GM19395 (cell line): ENCODE measurements around the gene GFOD1.
A peak's percentile ranks its signal among the peaks of the same experiment; 100 is the strongest.

Experiments
- ATAC-seq: cut with Tn5 transposase; IDR thresholded peaks from one replicate; pipeline ENCODE4 v1.9.1; 2021; ENCODE audit warnings: mild to moderate bottlenecking, moderate library complexity; ENCODE audit not compliant: unreplicated experiment

The GFOD1 gene

DNA sequence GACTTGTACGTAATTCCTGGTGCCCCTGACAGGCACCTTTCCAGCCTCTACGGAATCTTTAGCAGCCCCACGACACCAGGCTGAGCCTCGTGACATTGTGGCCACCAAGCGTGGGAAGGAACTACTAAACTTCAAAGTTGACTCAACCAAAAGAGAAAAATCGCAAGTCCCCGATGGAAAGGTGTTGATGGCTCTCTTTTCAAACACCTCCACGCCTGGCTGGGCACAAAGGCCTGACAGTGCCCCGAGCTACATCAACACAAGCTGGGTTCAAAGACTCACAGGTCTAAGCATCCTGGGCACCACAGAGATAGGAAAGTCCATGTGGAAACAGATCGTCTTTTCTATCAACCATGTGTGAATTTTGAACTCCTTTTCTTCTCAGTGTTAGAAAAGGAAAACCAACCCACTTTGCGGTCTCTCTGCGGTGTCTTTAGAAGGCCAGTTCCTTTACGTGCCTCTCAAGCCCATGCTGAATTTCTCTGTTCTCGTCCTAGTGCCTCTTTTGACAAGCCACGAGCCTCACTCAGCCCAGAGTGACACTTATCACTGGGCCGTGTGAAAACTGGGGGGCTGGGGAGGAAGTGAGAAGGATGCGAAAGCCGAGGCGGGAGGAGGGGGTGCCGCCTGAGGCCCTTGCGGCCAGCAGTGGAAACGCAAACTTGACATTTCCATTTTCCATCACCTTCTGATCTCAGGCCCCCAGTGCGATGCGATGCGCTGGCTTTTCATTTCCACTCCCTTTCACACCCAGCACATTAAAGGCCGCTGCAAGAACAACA lies 59.4 kb downstream of the GFOD1 start:
- ATAC-seq = peak; percentile 77

DNA sequence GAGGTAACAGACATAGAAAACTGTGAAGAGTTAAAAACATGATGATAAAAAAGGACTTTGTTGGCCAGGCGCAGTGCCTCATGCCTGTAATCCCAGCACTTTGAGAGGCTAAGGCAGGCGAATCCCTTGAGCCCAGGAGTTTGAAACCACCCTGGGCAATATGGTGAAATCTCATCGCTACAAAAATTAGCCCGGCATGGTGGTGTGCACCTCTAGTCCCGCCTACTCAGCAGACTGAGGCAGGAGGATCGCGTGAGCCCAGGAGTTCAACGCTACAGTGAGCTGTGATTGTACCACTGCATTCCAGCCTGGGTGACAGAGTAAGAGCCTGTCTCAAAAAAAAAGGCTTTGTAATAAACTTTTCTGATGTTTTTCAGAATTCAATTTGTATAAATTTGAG lies 60.1 kb downstream of the GFOD1 start:
- no peak for ATAC-seq

DNA sequence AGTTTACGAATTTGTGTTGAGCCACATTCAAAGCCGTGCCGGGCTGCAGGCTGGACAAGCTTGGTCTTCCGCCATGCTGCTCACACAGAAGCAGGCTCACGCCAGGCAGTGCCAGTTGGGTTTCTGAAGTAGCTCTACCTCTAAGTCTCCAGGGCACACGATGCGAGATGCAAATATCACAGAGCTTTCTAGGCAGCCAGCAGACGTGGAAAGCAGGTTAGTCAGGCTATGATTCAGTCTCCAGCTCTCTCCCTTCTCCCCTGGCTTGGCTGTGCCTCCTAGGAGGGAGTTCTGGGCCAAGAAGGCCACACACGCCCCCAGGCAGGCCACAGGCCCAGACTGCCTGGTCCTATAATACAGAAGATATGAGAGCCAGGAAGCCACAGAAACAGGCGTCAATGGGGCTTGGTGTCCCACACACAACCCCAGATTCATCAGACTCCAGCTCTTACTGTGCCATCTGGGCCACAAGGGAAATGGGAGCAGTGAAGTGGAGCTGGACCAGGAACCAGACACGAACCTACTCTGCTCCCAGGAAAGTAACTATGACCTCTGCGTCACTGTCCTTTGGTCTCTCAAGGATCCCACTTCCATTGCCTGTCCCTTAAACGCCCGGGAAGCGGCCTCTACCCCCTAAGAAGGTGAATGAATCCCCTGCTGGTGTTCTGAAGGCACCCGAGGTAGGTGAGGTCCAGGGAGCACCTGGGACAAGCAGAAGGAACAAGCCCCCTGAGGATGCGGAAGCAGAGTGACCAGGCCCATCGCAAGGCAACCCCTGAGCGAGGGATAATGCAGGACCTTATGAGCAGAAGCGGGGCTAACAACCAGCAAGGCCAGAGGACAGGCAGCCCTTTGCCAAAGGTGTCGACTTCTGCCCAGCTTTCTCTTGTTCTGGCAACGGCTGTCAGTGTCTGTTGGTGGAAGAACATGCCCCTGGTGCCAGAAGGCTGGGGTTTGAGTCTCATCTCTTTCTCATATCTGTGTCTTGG lies 61.2 kb downstream of the GFOD1 start:
- ATAC-seq = no peak

DNA sequence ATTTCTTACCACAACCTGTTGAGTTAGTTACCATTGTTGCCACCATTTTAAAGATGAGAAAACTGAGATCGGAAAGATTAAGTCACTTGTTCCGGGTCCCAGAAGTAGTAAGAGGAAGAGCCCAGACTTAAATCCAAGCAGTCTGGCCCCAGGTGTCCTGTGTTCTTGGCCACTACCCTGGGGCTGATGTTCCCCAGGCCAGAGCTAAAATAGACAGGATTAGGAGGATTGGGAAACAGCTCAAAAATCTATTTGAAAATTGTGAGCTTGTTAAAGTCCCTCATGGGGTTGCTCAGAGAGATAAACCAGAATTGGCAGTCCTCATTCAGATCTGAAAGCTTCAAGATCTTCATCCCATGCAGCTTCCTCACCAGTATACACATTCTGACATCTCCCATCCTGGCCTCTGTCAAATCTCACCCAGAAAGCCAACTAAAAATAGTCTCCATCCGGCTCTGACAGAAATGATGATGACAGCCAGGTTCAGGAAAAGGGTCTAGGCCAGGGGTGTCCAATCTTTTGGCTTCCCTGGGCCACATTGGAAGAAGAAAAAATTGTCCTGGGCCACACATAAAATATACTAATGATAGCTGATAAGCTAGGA lies 62.0 kb downstream of the GFOD1 start:
- no peak for ATAC-seq

DNA sequence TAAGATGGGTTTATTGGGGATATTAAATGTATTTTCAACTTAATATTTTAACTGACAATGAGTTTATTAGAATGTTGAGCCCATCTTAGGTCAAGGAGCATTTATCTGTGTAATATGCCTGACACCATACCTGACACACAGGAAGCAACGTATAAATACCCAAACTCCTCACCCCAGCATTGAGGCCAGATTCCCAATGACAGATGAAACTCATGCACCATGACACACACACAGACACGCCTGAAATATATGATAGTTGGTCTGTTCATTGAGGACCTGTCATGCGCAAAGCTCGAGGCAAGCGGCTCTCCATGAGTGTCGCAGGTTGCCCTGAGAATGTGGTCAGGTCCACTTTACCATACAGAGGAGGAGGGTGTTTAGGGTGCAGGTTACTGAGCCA lies 64.1 kb downstream of the GFOD1 start:
- ATAC-seq = no peak

DNA sequence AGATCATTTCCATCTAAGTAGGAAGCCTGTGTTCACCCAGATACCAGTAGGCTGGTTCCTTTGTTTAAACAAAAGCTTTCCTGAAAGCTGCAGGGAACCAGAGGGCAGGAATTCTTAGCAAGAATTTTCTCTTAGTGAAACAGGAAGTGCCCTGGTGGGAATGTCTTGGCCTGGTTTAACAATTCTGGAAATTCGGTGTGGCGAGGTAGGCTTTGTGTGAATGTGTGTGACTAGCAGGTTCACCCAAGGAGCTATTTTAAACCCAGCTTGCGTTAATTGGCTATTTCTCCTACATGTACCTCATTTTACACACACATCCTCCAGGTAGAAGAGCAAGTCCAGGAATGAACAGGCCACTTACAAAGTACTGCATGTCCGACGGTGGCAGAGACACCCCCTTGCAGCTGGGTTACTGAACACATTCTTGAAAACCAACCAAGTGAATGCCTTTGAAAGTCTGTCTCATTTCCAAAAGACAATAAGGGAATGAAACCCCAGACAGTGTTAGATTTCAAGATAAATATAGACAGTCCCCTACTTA lies 64.6 kb downstream of the GFOD1 start:
- ATAC-seq = no peak

DNA sequence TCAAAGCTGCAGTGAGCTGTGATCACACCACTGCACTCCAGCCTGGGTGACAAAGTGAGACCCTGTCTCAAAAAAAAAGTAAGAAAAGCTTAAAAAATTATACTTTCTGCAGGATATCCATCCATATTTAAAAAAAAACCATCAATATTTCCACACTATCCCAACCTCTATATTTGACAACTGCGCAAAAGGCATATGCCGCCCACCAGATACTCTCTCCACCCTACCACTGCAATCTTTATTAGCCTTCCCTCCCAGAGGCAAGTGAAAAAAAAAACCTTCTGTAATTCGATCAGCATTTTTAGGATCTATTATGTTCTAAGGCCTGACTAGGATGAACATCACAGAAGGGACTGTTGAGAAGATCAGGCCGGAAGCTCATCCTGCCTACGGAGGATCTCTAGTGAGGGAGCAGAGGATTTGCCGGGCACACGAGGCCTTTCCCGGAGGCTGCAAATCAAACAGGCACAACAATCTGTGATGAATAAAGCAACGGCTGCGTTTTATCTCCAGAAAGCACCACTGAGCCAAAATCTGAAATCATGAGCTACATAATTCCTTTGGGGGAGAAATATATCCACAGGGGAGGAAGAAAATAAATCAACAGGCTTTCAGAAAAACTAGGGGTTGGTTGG lies 65.9 kb downstream of the GFOD1 start:
- no peak for ATAC-seq

DNA sequence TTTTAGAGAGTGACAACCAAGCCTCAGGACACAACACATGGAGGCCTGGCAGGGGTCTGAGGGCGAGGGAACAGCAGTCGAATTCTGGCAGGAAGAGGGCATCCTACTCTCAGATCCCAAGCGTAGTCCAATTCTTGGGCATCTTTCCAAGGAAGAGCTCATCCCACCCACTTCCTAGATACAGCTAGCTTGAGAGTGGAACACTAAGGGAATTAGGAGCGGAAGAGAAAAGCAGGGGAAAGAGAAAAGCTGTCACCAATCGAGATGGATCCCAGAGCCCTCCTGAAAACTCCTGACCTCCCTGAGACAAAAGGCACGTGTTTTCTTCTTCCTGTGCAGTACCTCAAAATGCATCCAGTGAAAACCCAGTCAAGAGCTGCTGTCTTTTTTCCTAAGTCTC lies 67.1 kb downstream of the GFOD1 start:
- ATAC-seq = no peak

DNA sequence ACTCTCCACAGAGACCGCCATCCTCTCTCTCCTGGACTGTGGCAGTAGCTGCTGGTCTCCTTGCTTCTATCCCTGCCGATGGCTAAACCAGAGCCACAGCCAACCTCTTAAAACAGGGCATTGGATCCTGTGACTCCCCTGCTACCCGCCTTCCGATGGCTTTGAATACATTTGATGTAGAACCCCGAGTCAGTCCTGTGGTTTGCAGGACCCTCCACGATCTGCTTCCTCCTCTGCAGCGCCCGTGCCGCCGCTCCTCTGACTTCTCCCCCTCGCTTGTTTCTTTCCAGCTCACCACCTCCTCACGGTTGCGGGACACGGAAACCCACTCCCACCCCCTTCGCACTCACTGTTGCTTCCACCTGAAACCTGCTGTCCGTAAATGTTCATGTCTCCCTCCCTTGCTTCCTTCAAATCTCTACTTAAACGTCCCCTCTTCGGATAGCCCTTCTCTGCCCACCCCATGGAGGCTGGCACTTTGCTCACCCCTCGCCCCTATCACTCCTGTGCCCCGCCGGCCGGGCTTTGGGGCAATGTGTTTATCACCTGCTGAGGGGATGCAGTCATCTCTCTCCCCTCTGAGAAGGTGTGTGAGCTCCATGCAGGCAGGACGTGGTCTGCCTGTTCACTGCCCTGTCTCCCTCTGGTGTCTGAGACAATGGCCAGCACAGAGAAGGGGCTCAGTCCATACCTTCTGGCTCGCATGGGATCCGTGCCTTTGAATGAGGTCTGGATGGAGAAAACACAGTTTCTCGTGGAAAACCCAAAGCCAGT lies 67.8 kb downstream of the GFOD1 start:
- ATAC-seq = no peak

DNA sequence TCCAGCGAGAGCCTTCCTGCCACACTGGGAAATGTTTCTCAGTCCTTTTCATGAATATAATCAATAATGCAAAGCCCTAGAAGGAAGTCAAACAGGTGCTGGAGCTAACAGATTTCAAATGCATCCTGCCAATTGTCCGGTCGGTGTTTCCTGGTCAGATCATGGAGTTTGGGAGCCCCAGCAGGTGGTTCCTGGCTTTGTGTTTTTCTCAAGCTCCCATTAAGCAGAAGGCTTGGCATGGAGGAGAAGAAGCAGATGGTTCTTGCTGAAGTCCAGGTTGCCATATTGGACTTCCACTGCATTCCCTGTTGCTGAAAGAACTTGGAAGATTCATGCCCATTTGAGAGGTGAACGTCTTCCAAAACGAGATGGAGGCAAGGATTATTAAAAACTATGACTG lies 68.6 kb downstream of the GFOD1 start:
- no peak for ATAC-seq

DNA sequence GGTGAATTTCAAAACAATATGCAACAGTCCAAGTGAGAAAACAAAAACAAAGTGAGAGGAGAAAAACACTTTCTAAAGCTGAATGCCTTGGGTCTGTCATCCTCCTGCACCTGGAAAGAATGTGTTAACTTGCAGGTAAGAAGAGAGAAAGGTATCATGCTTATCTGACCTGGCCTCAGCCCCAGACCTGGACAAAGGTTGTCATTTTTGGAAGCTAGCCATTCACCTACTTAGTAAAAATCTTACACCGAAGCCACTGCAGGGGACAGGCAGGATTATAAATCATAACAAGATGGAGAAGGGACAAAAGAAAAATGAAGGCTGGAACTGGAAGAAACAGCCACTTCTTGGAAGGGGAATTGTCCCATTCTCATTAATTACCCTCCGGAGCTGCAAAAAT lies 69.4 kb downstream of the GFOD1 start:
- no peak for ATAC-seq

DNA sequence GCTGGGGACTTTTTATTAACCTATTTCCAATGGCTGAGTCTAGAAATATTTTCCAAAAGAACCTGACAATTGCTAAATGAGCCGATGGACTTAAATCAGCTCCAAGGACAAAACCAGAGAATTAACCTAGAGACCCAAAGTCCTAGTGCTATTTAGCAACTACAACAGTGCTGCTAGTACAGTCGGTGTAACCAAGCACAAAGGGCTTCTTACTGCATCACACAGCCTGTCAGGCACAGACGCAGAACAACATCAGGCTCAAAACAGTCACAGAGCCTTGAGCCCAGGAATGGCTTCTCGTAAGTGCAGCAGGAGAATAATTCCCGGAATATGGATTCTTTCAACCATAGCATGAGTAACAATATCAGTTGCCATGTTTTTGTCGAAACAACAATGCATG lies 70.0 kb downstream of the GFOD1 start:
- no peak for ATAC-seq

DNA sequence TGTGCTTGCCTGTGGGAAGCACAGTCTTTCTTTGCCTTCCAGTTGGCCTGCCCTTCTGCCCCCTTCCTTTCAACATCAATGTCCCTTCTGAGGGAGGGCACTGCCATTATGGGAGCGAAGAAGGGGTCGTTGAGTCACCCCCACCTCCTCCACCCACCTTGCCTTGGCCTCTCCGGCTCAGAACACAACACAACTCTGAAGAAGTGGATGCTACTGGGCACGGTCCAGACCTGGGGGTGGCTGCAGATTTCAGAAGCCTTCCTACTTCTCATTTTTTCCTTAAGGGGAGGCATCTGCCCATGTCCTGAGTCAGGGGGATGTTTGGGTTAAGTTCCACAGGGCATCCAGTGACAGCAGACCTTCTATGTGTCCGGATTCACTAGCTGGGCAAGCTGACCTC lies 72.1 kb downstream of the GFOD1 start:
- ATAC-seq = no peak

DNA sequence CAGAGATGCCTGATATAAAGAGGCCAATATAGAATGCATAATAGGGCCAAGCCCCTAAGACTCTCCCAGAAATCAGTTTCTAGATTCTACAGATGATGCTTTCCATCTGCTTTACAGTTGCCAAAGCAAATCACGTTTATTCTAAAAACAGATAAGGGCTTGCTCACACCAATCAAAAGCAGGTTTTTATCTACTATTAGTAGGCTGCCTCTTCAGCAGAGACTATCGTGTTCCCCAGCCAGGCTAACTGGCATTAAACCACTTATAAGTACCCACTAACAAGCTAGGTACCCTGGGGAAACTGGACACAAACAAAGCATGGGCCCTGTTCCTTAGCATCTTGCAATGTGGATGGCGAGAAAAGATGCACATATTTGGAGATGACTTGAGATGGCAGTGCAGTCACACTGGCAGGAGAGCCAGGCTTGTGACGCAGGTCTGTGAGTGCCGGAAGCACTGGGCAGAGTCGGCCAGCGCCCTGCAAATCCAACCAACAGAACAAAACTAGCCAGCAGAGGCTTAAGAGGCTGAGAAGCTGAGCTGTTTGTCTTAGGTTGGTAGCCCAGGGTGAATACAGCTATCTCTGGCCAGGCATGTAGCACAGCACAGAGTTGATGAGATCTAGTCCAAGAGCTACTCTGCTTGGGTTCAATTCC lies 73.4 kb downstream of the GFOD1 start:
- ATAC-seq = no peak

DNA sequence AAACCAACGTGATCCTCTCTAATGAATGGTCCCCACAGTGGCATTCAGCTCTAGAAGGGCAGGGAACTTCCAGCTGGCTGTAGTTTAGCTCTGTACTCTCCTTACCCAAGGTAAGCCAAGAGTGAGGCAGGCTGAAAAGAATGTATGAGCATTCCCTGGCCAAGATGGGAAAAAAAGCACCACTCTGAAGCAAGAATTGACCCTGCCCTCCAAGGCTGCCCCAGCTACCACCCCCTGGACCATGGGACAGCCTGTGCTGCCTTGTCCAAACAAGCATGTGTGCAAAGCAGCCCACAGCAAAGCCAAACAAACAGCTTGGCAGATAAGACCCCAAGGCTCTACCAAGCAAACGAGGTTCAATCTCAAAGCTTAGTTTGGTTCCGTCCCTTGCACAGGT lies 73.9 kb downstream of the GFOD1 start:
- ATAC-seq = no peak

DNA sequence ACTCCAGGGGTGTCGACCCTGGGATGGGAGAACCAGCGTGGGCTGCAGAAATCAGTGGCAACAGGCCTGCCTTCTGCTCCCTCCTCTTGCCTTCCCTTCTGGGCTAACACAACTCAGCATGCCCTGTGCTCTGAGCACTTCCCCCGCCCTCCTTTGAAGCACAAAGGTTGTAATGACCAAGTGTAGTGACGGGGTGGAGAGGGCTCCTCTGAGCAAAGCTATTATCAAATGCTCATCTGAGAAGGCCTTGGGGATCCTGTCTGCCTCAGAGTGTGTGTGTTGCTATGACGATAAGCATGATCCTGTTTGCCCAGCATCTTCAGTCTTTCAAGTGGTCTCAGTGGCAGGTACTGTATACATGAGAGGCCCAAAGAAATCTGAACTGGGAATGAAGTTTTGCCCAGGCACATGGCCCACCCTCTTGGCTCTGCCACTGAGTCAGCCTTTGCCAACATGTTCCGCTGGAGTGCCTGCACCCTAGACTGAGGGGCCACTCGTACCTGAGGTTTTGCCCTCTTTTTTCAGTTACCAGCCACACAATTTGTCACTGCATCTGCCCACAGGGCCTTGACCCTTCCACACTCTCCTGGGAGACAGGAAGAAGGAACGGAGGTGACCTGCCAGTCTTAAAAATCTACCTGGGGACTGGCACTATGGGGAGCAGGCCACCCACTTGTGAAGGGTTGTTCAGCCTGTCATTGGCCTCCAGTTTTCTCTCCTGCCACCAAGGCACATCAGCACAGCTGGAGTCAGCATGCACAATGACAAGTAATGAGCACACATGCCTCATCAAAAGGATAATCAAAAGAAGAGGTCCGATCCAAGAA lies 74.5 kb downstream of the GFOD1 start:
- no peak for ATAC-seq

DNA sequence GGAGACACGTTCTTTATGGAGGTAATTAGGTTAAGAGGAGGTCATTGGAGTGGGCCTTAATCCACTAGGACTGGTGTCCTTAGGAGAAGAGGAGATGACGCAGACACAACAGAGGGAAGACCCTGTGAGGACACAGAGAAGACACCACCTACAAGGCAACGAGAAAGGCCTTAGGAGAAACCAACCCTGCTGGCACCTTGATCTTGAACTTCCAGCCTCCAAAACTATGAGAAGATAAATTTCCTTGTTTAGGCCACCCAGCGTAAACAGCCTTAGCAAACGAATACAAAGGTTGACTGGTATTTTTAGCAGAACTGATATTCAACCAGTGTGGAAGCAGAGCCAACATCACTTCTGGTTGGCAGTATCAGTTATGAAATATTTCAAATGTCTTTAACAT lies 75.2 kb downstream of the GFOD1 start:
- ATAC-seq = no peak

DNA sequence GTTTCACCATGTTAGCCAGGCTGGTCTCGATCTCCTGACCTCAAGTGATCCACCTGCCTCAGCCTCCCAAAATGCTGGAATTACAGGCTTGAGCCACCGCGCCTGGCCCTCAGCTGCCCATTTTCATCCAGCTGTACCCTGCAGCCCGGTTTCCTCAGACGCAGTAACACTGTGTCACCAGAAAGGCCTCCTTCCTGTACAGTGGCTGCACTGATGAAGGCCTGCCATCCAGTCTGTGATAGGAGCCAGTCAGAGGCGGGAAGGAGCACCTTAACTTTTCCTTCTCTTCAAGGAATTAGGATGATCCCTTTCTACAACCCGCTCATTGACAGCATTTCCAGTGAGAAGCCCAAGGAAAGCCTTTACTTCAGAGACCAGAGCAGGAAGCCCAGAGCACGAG lies 75.9 kb downstream of the GFOD1 start:
- no peak for ATAC-seq

DNA sequence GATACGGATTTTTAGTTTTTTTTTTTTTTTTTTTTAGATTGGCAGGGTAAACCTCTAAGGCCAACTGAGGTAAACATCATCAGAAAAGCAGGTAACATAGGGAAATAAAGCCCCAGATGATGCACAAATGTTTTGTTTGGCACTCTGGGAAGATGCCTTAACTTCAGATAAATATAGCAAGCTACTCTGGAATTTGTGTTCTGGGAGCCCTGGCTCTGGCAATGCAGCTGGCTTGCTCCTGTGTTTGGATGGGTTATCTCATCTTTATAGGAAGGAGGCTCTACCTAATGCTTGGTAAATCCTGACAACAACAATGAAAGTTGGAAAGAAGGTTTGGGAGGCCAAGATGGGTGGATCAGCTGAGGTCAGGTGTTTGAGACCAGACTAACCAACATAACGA lies 77.4 kb downstream of the GFOD1 start:
- no peak for ATAC-seq
